ENCODE measurements around the gene TENT5A. TPM values are rescaled to one million over a fixed set of nuclear protein-coding genes. Genes with fewer than 3 reads are reported as not detected.
"Not testable (repeated sequence)": the region's sequence is repeated elsewhere in the genome, so short reads cannot be mapped to it uniquely, and the experiment has no call there.

Gene TENT5A
- total RNA-seq, 1 donor, result 21.6 TPM

GRCh38 chr6:81748994-81749393 lies 3.5 kb downstream of the TENT5A start:
- peak overlapping the region; percentile 96 for H3K4me3 ChIP-seq (ENCODE audit: low read depth, low read length)
- peak; percentile 55 for DNase-seq (ENCODE audit: low read depth)
- no peak for TF ChIP-seq CTCF (IDR thresholded peaks at IDR 0.05; ENCODE audit: insufficient read depth, low read depth, low read length)

- no peak overlapping the region for H3K4me3 ChIP-seq (ENCODE audit: low read depth, low read length)
- TF ChIP-seq CTCF (IDR thresholded peaks at IDR 0.05; ENCODE audit: insufficient read depth, low read depth, low read length), result no peak
- DNase-seq (ENCODE audit: low read depth), result no peak
Observed at GRCh38 chr6:81747327-81747726, 5.2 kb downstream of the TENT5A start.

GRCh38 chr6:81744131-81744530 lies 8.3 kb downstream of the TENT5A start:
- no peak for DNase-seq (ENCODE audit: low read depth)
- TF ChIP-seq CTCF (IDR thresholded peaks at IDR 0.05; ENCODE audit: insufficient read depth, low read depth, low read length), result no peak
- no peak overlapping the region for H3K4me3 ChIP-seq (ENCODE audit: low read depth, low read length)

GRCh38 chr6:81743649-81744048 lies 8.8 kb downstream of the TENT5A start:
- TF ChIP-seq CTCF (IDR thresholded peaks at IDR 0.05; ENCODE audit: insufficient read depth, low read depth, low read length), result no peak
- no peak overlapping the region for H3K4me3 ChIP-seq (ENCODE audit: low read depth, low read length)
- DNase-seq (ENCODE audit: low read depth), result no peak

- TF ChIP-seq CTCF (IDR thresholded peaks at IDR 0.05; ENCODE audit: insufficient read depth, low read depth, low read length), result no peak
- DNase-seq (ENCODE audit: low read depth), result no peak
- H3K4me3 ChIP-seq (ENCODE audit: low read depth, low read length), result no peak overlapping the region
Observed at GRCh38 chr6:81741689-81742088, 10.8 kb downstream of the TENT5A start.

GRCh38 chr6:81740591-81740990 lies 11.9 kb downstream of the TENT5A start:
- not testable (repeated sequence) for H3K4me3 ChIP-seq (ENCODE audit: low read depth, low read length); DNase-seq (ENCODE audit: low read depth)

- DNase-seq (ENCODE audit: low read depth), result no peak
- no peak for TF ChIP-seq CTCF (IDR thresholded peaks at IDR 0.05; ENCODE audit: insufficient read depth, low read depth, low read length)
- no peak overlapping the region for H3K4me3 ChIP-seq (ENCODE audit: low read depth, low read length)
Observed at GRCh38 chr6:81739230-81740195, 13.0 kb downstream of the TENT5A start.

All from fibroblast of villous mesenchyme (primary cell).